ENCODE results near the gene PHF12. TPM values are rescaled to one million over a fixed set of nuclear protein-coding genes. Genes with fewer than 3 reads are reported as not detected.

PHF12 gene
- total and polyA plus RNA-seq, 10 of the 15 experiments (the other 5 are each of a cell fraction or from before 2014, with no cell fraction given): 1.3 to 43.9 (median 19.2) TPM

- 64% methylated on average over 18 of the region's 18 CpGs for WGBS (ENCODE audit: insufficient coverage, insufficient replicate concordance, low lambda C conversion rate, missing lambda C conversion rate)
- ChIA-PET RAD21 (ENCODE audit: unreplicated experiment) (no interaction called here), SMC1A (ENCODE audit: uncharacterized antibody, unreplicated experiment) (interaction anchor here (0.6 to 1.0 kb wide), 2 partner anchors 195 to 403 kb away, joined by 3 read pairs; no protein-coding TSS in a partner anchor), POLR2A (interaction anchor here (0.7 kb wide), 1 partner anchor 157 kb away, joined by 4 read pairs; no protein-coding TSS in a partner anchor), CTCF (interaction anchor here (0.8 to 2.2 kb wide), 3 partner anchors 158 to 1778 kb away, joined by 3 to 11 read pairs (median 4); no protein-coding TSS in a partner anchor)
- intact Hi-C loops (cut with micrococcal nuclease; ENCODE audit: unreplicated experiment): no loop called here
- in situ Hi-C loops (cut with MboI): loop anchor here (10.0 kb wide), 1 partner anchor 624 kb away; the partner anchor contains the start of genes IFT20 and TNFAIP1
- DNase-seq (ENCODE audit: low read depth, low spot score) (no peak), ATAC-seq (no peak), FAIRE-seq (no peak)
- Histone ChIP-seq H3K27me3 (replicated peaks in 1 of 2; ENCODE audit: control insufficient read depth in 2 of 2, insufficient read depth in 2 of 2, low read length in 1 of 2) (peaks cover 0 to 2% of the 10 kb centered on the region in 2 experiments; a peak in 1 of 4 replicates), H3K4me2 (ENCODE audit: control insufficient read depth, insufficient read depth) (no peak overlapping the region), H3K27ac (ENCODE audit: control insufficient read depth, insufficient read depth) (no peak overlapping the region), H3K9ac (ENCODE audit: control insufficient read depth, insufficient read depth, low read length) (no peak overlapping the region), H2AFZ (ENCODE audit: control insufficient read depth, low read depth, low read length) (no peak overlapping the region), H3K4me3 (no peak overlapping the region), H3K79me2 (ENCODE audit: control insufficient read depth, insufficient read depth, low read length) (no peaks in the 10 kb centered on the region), H3K36me3 (ENCODE audit: control insufficient read depth in 2 of 2, insufficient read depth in 2 of 2, low read length in 1 of 2) (no peaks in the 10 kb centered on the region), H4K20me1 (ENCODE audit: control insufficient read depth, insufficient read depth) (no peaks in the 10 kb centered on the region), H3K9me3 (replicated peaks; ENCODE audit: control insufficient read depth, insufficient read depth, low read length) (no peaks in the 10 kb centered on the region), H3K4me1 (ENCODE audit: control insufficient read depth, insufficient read depth, low read length) (no peaks in the 10 kb centered on the region)
- BruUV-seq (replicated peaks): no TSS peak
- peak; percentile 31; the same call in 1 of the 2 replicates for TF ChIP-seq POLR2A (IDR thresholded peaks at IDR 0.05; ENCODE audit: low read depth, low read length)
- no peak for TF ChIP-seq ZNF207 (IDR thresholded peaks at IDR 0.05; ENCODE audit: borderline replicate concordance)
- TF ChIP-seq POLR2AphosphoS5 (IDR thresholded peaks at IDR 0.05; ENCODE audit: low read length): no peak
- TF ChIP-seq NR2C1 (IDR thresholded peaks at IDR 0.05): no peak
- TF ChIP-seq SIX5 (IDR thresholded peaks at IDR 0.05; ENCODE audit: low read depth, low read length, severe bottlenecking): no peak
- no peak for TF ChIP-seq ATF3 (IDR thresholded peaks at IDR 0.05; ENCODE audit: borderline replicate concordance, extremely low read depth, low read depth, low read length)
- TF ChIP-seq RELA (IDR thresholded peaks at IDR 0.05; ENCODE audit: borderline replicate concordance, partially characterized antibody): no peak
- no peak for TF ChIP-seq RBBP5 (conservative IDR thresholded peaks at IDR 0.05)
Observed at GRCh38 chr17:28958820-28959455, 7.6 kb upstream of the PHF12 start.

Measured in GM12878 (cell line).